Measurements from ENCODE around the gene KDM2B.
"Not testable (repeated sequence)": the region's sequence is repeated elsewhere in the genome, so short reads cannot be mapped to it uniquely, and the experiment has no call there.

The KDM2B gene

GRCh38 chr12:121499929-121500793 lies 80.7 kb downstream of the KDM2B start:
- in situ Hi-C loops (cut with HindIII; ENCODE audit: low sequenced_read_pairs): loop anchor here (5.0 kb wide), 1 partner anchor 77 kb away; no protein-coding TSS in a partner anchor
- DNase-seq (ENCODE audit: low read depth): peak; percentile 35
- peak; percentile 99 for TF ChIP-seq CTCF (IDR thresholded peaks at IDR 0.05; ENCODE audit: low read depth, low read length, missing control alignments)
- peak overlapping the region; percentile 13 for H3K4me3 ChIP-seq (ENCODE audit: low read depth, low read length)

GRCh38 chr12:121495746-121496145 lies 85.1 kb downstream of the KDM2B start:
- no peak for TF ChIP-seq CTCF (IDR thresholded peaks at IDR 0.05; ENCODE audit: low read depth, low read length, missing control alignments)
- no peak overlapping the region for H3K4me3 ChIP-seq (ENCODE audit: low read depth, low read length)
- DNase-seq (ENCODE audit: low read depth): no peak
- in situ Hi-C loops (cut with HindIII; ENCODE audit: low sequenced_read_pairs): loop anchor here (5.0 kb wide), 1 partner anchor 82 kb away; no protein-coding TSS in a partner anchor

GRCh38 chr12:121494093-121494787 lies 86.6 kb downstream of the KDM2B start:
- in situ Hi-C loops (cut with HindIII; ENCODE audit: low sequenced_read_pairs): no loop called here
- DNase-seq (ENCODE audit: low read depth): no peak
- peak; percentile 90 for TF ChIP-seq CTCF (IDR thresholded peaks at IDR 0.05; ENCODE audit: low read depth, low read length, missing control alignments)

GRCh38 chr12:121490401-121491281 lies 90.2 kb downstream of the KDM2B start:
- H3K4me3 ChIP-seq (ENCODE audit: low read depth, low read length): no peak overlapping the region
- in situ Hi-C loops (cut with HindIII; ENCODE audit: low sequenced_read_pairs): no loop called here
- TF ChIP-seq CTCF (IDR thresholded peaks at IDR 0.05; ENCODE audit: low read depth, low read length, missing control alignments): no peak
- DNase-seq (ENCODE audit: low read depth): no peak

More at GRCh38 chr12:121494093-121494787, 86.6 kb downstream of the KDM2B start:
- H3K4me3 ChIP-seq (ENCODE audit: low read depth, low read length): no peak overlapping the region

- no peak for DNase-seq (ENCODE audit: low read depth)
- H3K4me3 ChIP-seq (ENCODE audit: low read depth, low read length): no peak overlapping the region
- no peak for TF ChIP-seq CTCF (IDR thresholded peaks at IDR 0.05; ENCODE audit: low read depth, low read length, missing control alignments)
- in situ Hi-C loops (cut with HindIII; ENCODE audit: low sequenced_read_pairs): no loop called here
Observed at GRCh38 chr12:121489874-121490273, 90.9 kb downstream of the KDM2B start.

- in situ Hi-C loops (cut with HindIII; ENCODE audit: low sequenced_read_pairs): no loop called here
- TF ChIP-seq CTCF (IDR thresholded peaks at IDR 0.05; ENCODE audit: low read depth, low read length, missing control alignments): no peak
- H3K4me3 ChIP-seq (ENCODE audit: low read depth, low read length): no peak overlapping the region
- DNase-seq (ENCODE audit: low read depth): no peak
Observed at GRCh38 chr12:121484967-121485366, 95.9 kb downstream of the KDM2B start.

GRCh38 chr12:121484564-121484963 lies 96.3 kb downstream of the KDM2B start:
- DNase-seq (ENCODE audit: low read depth); in situ Hi-C loops (cut with HindIII; ENCODE audit: low sequenced_read_pairs): not testable (repeated sequence)

More at GRCh38 chr12:121484564-121484963, 96.3 kb downstream of the KDM2B start:
- H3K4me3 ChIP-seq (ENCODE audit: low read depth, low read length): not testable (repeated sequence)
